Activated T-cell treated with anti-CD3 and anti-CD28 coated beads, Interleukin-2, amount 50 U/mL, for 72 hours (primary cell): Measurements from ENCODE around the gene PTGS2. TPM values are rescaled to one million over a fixed set of nuclear protein-coding genes. Genes with fewer than 3 reads are reported as not detected.

Experiments
- ATAC-seq, 2 donors: fragments of 150-1000 bp; cut with Tn5 transposase; replicated peaks in 1 of 2; 2 replicates each; pipeline ENCODE4 v1.10.0; 2021; ENCODE audit warnings: moderate library complexity in 2 of 2, mild to moderate bottlenecking in 1 of 2
- DNase-seq, 2 donors: peaks; one replicate each; pipeline ENCODE4 v3.0.0; 2021 to 2022; ENCODE audit warnings: mixed read lengths in 1 of 2
- H3K27ac Mint-ChIP-seq: one replicate; pipeline ENCODE4 v1.8.0; 2022; ENCODE audit warnings: mild to moderate bottlenecking, moderate library complexity, mixed read lengths
- H3K27me3 Mint-ChIP-seq: one replicate; pipeline ENCODE4 v1.8.0; 2022; ENCODE audit warnings: low read depth, mixed read lengths
- H3K36me3 Mint-ChIP-seq, 2 donors: one replicate each; pipeline ENCODE4 v1.8.0; 2022; ENCODE audit warnings: mixed read lengths in 2 of 2, mild to moderate bottlenecking in 1 of 2; ENCODE audit not compliant: insufficient read depth in 2 of 2
- H3K4me1 Mint-ChIP-seq: one replicate; pipeline ENCODE4 v1.8.0; 2022; ENCODE audit warnings: low read depth, mixed read lengths
- H3K4me3 Mint-ChIP-seq, 2 donors: one replicate each; pipeline ENCODE4 v1.8.0; 2022; ENCODE audit warnings: mild to moderate bottlenecking in 2 of 2, mixed read lengths in 2 of 2, moderate library complexity in 2 of 2
- H3K9me3 Mint-ChIP-seq, 2 donors: one replicate each; pipeline ENCODE4 v1.8.0; 2022; ENCODE audit warnings: mixed read lengths in 2 of 2
- total RNA-seq, 2 donors: library from RNA; stranded (reverse); gene quantifications; one replicate each; pipeline ENCODE4 v1.2.3, GENCODE V29; 2022

Gene PTGS2
- total RNA-seq, 2 donors from 2014 or later, result 10.9 to 32.4 TPM

GRCh38 chr1:186627019-186627418 lies 53.2 kb downstream of the PTGS2 start:
- Mint-ChIP-seq H3K27ac (no peak overlapping the region), H3K27me3 (peaks cover 11% of the 10 kb centered on the region), H3K9me3 (no peaks in the 10 kb centered on the region), H3K4me3 (no peak overlapping the region), H3K4me1 (no peaks in the 10 kb centered on the region), H3K36me3 (no peaks in the 10 kb centered on the region)
- ATAC-seq (no peak), DNase-seq (no peak)

GRCh38 chr1:186626356-186626932 lies 53.8 kb downstream of the PTGS2 start:
- H3K36me3 Mint-ChIP-seq, result no peaks in the 10 kb centered on the region
- peaks cover 11% of the 10 kb centered on the region for H3K27me3 Mint-ChIP-seq
- peaks cover 2% of the 10 kb centered on the region for H3K4me1 Mint-ChIP-seq
- ATAC-seq (no peak), DNase-seq (no peak)
- H3K9me3 Mint-ChIP-seq, result no peaks in the 10 kb centered on the region
- H3K27ac Mint-ChIP-seq, result no peak overlapping the region
- H3K4me3 Mint-ChIP-seq, result no peak overlapping the region

DNA sequence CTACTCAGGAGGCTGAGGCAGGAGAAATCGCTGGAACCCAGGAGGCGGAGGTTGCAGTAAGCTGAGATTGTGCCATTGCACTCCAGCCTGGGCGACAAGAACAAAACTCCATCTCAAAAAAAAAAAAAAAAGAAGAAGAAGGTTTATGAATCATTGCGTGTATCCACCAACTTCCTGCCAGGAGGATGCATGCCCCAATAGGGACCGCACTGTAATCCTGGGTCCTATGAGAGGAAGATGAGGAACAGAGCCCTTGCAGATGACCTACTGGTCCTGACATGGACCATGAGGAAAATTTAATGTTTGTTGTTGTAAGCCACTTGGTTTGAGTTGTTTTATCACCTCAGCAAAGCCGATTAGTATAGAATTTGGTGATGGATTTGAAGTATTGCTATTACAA lies 56.7 kb downstream of the PTGS2 start:
- no peak for DNase-seq
- Mint-ChIP-seq H3K27ac (no peak overlapping the region), H3K4me1 (peaks cover 23% of the 10 kb centered on the region), H3K4me3 (no peak overlapping the region), H3K9me3 (peaks cover 0 to 3% of the 10 kb centered on the region in 2 donors), H3K36me3 (no peaks in the 10 kb centered on the region), H3K27me3 (peaks cover 11% of the 10 kb centered on the region)
- no peak for ATAC-seq

Other genes with a start within 250 kb of the PTGS2 start
- not detected for gene PDC, start 219.3 kb downstream of the PTGS2 start, total RNA-seq
- gene PLA2G4A, start 148.5 kb upstream of the PTGS2 start, total RNA-seq, result 1 to 10 TPM; 4.9 to 5.7 TPM